ENCODE results near the gene SEMA3D. TPM values are rescaled to one million over a fixed set of nuclear protein-coding genes. Genes with fewer than 3 reads are reported as not detected.

The SEMA3D gene
- total and polyA plus RNA-seq, 2 donors (not counting 1 experiment from before 2014, with no cell fraction given): 0.46 to 0.59 TPM

- H3K4me2 ChIP-seq (replicated peaks; ENCODE audit: low read depth, low read length, poor library complexity, severe bottlenecking): no peak overlapping the region
- no peaks in the 10 kb centered on the region for H3K79me2 ChIP-seq (ENCODE audit: control insufficient read depth, insufficient read depth, low read length)
- CTCF ChIA-PET: no interaction called here
- TF ChIP-seq CTCF (IDR thresholded peaks at IDR 0.05): no peak
- TF ChIP-seq EZH2 (IDR thresholded peaks at IDR 0.05; ENCODE audit: borderline replicate concordance, insufficient read depth, low read depth, low read length, poor library complexity, severe bottlenecking): no peak
- H3K27ac ChIP-seq (ENCODE audit: low read length in 2 of 2): no peak overlapping the region
- H3K27me3 ChIP-seq (replicated peaks in 1 of 4; ENCODE audit: control extremely low read depth in 1 of 4, control insufficient read depth in 3 of 4, insufficient read depth in 4 of 4, low read length in 3 of 4): no peaks in the 10 kb centered on the region
- no peak overlapping the region for H3K4me3 Mint-ChIP-seq
- no peak overlapping the region for H3K4me3 ChIP-seq (ENCODE audit: control extremely low read depth in 1 of 5, extremely low read depth in 1 of 5, insufficient read depth in 1 of 5, low read depth in 2 of 5, low read length in 4 of 5)
- intact Hi-C loops (cut with micrococcal nuclease): no loop called here
- no peaks in the 10 kb centered on the region for H4K20me1 ChIP-seq (ENCODE audit: control insufficient read depth, insufficient read depth, low read length, poor library complexity, severe bottlenecking)
- no peak overlapping the region for H3K9ac ChIP-seq (ENCODE audit: low read length)
- H3K9me3 Mint-ChIP-seq (ENCODE audit: insufficient read depth): no peaks in the 10 kb centered on the region
- H3K4me1 Mint-ChIP-seq: no peaks in the 10 kb centered on the region
- WGBS (ENCODE audit: insufficient coverage): no CpG with 5 or more reads among the region's 1 CpG
- H3K27me3 Mint-ChIP-seq: no peaks in the 10 kb centered on the region
- POLR2A ChIA-PET: no interaction called here
- DNase-seq: no peak
- no peaks in the 10 kb centered on the region for H3K4me1 ChIP-seq (ENCODE audit: control insufficient read depth in 2 of 2, insufficient read depth in 2 of 2, low read length in 2 of 2)
- no peak overlapping the region for H3K27ac Mint-ChIP-seq
- H3K9me3 ChIP-seq (ENCODE audit: control extremely low read depth in 1 of 3, control insufficient read depth in 2 of 3, insufficient read depth in 1 of 3, low read length in 2 of 3): no peaks in the 10 kb centered on the region
- no peaks in the 10 kb centered on the region for H3K36me3 ChIP-seq (replicated peaks in 1 of 2; ENCODE audit: control extremely low read depth in 1 of 2, control insufficient read depth in 1 of 2, extremely low read depth in 1 of 2, insufficient read depth in 2 of 2, low read length in 1 of 2)
- ATAC-seq (ENCODE audit: low read depth): no peak
- no peak overlapping the region for H2AFZ ChIP-seq (ENCODE audit: insufficient read depth, low read depth, low read length, poor library complexity, severe bottlenecking)
Observed at GRCh38 chr7:85068799-85069198, 118.1 kb downstream of the SEMA3D start.

- H4K20me1 ChIP-seq (ENCODE audit: control insufficient read depth, insufficient read depth, low read length, poor library complexity, severe bottlenecking): no peaks in the 10 kb centered on the region
- no peak for ATAC-seq (ENCODE audit: low read depth)
- no peak overlapping the region for H3K4me2 ChIP-seq (replicated peaks; ENCODE audit: low read depth, low read length, poor library complexity, severe bottlenecking)
- H3K4me1 Mint-ChIP-seq: no peaks in the 10 kb centered on the region
- CTCF ChIA-PET: no interaction called here
- no peaks in the 10 kb centered on the region for H3K9me3 ChIP-seq (ENCODE audit: control extremely low read depth in 1 of 3, control insufficient read depth in 2 of 3, insufficient read depth in 1 of 3, low read length in 2 of 3)
- no peaks in the 10 kb centered on the region for H3K79me2 ChIP-seq (ENCODE audit: control insufficient read depth, insufficient read depth, low read length)
- POLR2A ChIA-PET: no interaction called here
- intact Hi-C loops (cut with micrococcal nuclease): no loop called here
- no peaks in the 10 kb centered on the region for H3K9me3 Mint-ChIP-seq (ENCODE audit: insufficient read depth)
- no peak for DNase-seq
- no peak overlapping the region for H2AFZ ChIP-seq (ENCODE audit: insufficient read depth, low read depth, low read length, poor library complexity, severe bottlenecking)
- TF ChIP-seq CTCF (IDR thresholded peaks at IDR 0.05) (no peak), EZH2 (IDR thresholded peaks at IDR 0.05; ENCODE audit: borderline replicate concordance, insufficient read depth, low read depth, low read length, poor library complexity, severe bottlenecking) (no peak)
- H3K27me3 ChIP-seq (replicated peaks in 1 of 4; ENCODE audit: control extremely low read depth in 1 of 4, control insufficient read depth in 3 of 4, insufficient read depth in 4 of 4, low read length in 3 of 4): no peaks in the 10 kb centered on the region
- no peak overlapping the region for H3K27ac Mint-ChIP-seq
- no peaks in the 10 kb centered on the region for H3K36me3 ChIP-seq (replicated peaks in 1 of 2; ENCODE audit: control extremely low read depth in 1 of 2, control insufficient read depth in 1 of 2, extremely low read depth in 1 of 2, insufficient read depth in 2 of 2, low read length in 1 of 2)
- H3K27me3 Mint-ChIP-seq: no peaks in the 10 kb centered on the region
- no peaks in the 10 kb centered on the region for H3K4me1 ChIP-seq (ENCODE audit: control insufficient read depth in 2 of 2, insufficient read depth in 2 of 2, low read length in 2 of 2)
- H3K27ac ChIP-seq (ENCODE audit: low read length in 2 of 2): no peak overlapping the region
- H3K4me3 ChIP-seq (ENCODE audit: control extremely low read depth in 1 of 5, extremely low read depth in 1 of 5, insufficient read depth in 1 of 5, low read depth in 2 of 5, low read length in 4 of 5): no peak overlapping the region
- H3K9ac ChIP-seq (ENCODE audit: low read length): no peak overlapping the region
- H3K4me3 Mint-ChIP-seq: no peak overlapping the region
- WGBS (ENCODE audit: insufficient coverage): no CpG with 5 or more reads among the region's 1 CpG
Observed at GRCh38 chr7:85067371-85067770, 119.5 kb downstream of the SEMA3D start.

Data from B cell (primary cell).